ENCODE data around the gene ABL1. TPM values are rescaled to one million over a fixed set of nuclear protein-coding genes. Genes with fewer than 3 reads are reported as not detected.

The ABL1 gene
- polyA plus RNA-seq, 3 donors = 4.5 to 14.5 (median 8.0) TPM

DNA sequence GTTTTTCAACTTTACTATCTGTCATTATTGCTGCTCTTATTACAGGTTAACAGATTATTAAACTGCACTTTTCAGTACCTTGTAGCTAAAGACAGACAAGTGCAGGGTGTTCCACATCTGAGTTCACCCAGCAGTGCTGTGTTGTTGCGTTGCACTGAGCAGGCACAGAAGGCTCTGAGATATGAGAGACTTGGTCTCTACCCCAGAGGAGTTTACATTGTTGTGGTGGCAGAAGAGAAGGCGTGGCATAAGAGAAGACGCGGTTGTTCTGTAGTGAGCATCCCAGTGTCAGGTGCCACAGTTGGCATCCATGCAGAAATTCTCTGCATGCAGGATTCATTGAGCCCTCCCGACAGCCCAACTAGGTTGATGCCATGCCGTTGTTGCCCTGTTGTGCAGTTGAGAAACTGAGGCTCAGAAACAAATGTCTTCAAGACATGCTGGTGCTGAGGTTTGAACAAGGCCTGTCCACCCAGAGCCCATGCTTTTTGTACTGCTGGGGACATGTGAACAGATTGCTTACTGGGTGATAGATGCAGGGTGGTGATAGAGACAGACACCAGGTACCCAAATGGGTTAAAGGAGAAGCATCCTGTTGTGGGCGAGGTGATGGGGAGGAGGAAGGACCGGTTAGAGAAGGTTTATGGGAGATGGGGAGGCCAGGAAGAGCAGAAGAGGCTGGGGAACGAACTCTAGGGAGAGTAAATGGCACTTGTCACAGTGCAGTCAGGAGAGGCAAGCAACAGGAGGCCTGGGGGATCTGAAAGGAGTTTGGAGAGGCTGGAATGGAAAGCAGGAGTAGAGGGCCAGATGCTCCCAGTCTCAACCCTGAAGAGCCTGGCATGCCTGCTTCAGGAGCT is 8.2 kb downstream of the ABL1 start:
- H3K36me3 Mint-ChIP-seq = no peaks in the 10 kb centered on the region
- peaks cover 0 to 1% (median 1%) of the 10 kb centered on the region in 3 donors for H3K27me3 Mint-ChIP-seq (ENCODE audit: low read depth in 3 of 3)
- 93% methylated on average over 9 of the region's 9 CpGs for WGBS (ENCODE audit: insufficient coverage)
- H3K27ac ChIP-seq (ENCODE audit: low read depth in 1 of 2, low read length in 2 of 2) = no peak overlapping the region
- no peaks in the 10 kb centered on the region for H3K9me3 ChIP-seq (replicated peaks in 1 of 2; ENCODE audit: control insufficient read depth in 1 of 2, insufficient read depth in 1 of 2, low read length in 2 of 2)
- peaks cover 83% of the 10 kb centered on the region for H3K79me2 ChIP-seq (ENCODE audit: insufficient read depth, low read length)
- H3K4me3 Mint-ChIP-seq = no peak overlapping the region
- DNase-seq = no peak
- no peaks in the 10 kb centered on the region for H3K36me3 ChIP-seq (replicated peaks in 1 of 2; ENCODE audit: control insufficient read depth in 1 of 2, insufficient read depth in 2 of 2, low read length in 2 of 2)
- no peak overlapping the region for H3K4me2 ChIP-seq (replicated peaks; ENCODE audit: extremely low read depth, low read length, poor library complexity, severe bottlenecking)
- H3K4me3 ChIP-seq (replicated peaks in 1 of 3; ENCODE audit: low read depth in 2 of 3, low read length in 3 of 3) = no peak overlapping the region
- H3K9me3 Mint-ChIP-seq = peaks cover 0 to 3% (median 0%) of the 10 kb centered on the region in 7 donors
- intact Hi-C loops (cut with micrococcal nuclease) = no loop called here
- peaks cover 0 to 4% of the 10 kb centered on the region in 2 donors for H3K4me1 ChIP-seq (ENCODE audit: control insufficient read depth in 1 of 2, insufficient read depth in 2 of 2, low read length in 2 of 2)
- H3K27ac Mint-ChIP-seq = peak overlapping the region in 3 of 7 donors; percentile 29 to 65 (median 45)
- peaks cover 39% of the 10 kb centered on the region for H3K4me1 Mint-ChIP-seq
- no peak overlapping the region for H3K9ac ChIP-seq (ENCODE audit: insufficient read depth, low read length, poor library complexity, severe bottlenecking)
- TF ChIP-seq, protein P1, sequence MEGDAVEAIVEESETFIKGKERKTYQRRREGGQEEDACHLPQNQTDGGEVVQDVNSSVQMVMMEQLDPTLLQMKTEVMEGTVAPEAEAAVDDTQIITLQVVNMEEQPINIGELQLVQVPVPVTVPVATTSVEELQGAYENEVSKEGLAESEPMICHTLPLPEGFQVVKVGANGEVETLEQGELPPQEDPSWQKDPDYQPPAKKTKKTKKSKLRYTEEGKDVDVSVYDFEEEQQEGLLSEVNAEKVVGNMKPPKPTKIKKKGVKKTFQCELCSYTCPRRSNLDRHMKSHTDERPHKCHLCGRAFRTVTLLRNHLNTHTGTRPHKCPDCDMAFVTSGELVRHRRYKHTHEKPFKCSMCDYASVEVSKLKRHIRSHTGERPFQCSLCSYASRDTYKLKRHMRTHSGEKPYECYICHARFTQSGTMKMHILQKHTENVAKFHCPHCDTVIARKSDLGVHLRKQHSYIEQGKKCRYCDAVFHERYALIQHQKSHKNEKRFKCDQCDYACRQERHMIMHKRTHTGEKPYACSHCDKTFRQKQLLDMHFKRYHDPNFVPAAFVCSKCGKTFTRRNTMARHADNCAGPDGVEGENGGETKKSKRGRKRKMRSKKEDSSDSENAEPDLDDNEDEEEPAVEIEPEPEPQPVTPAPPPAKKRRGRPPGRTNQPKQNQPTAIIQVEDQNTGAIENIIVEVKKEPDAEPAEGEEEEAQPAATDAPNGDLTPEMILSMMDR (IDR thresholded peaks at IDR 0.05) = no peak
- no peak overlapping the region for H2AFZ ChIP-seq (ENCODE audit: insufficient read depth, low read depth, low read length, poor library complexity, severe bottlenecking)
- H3K27me3 ChIP-seq (ENCODE audit: control insufficient read depth in 2 of 2, insufficient read depth in 2 of 2, low read length in 2 of 2) = no peaks in the 10 kb centered on the region
- H4K20me1 ChIP-seq (ENCODE audit: insufficient read depth, low read length) = peaks cover 60% of the 10 kb centered on the region

DNA sequence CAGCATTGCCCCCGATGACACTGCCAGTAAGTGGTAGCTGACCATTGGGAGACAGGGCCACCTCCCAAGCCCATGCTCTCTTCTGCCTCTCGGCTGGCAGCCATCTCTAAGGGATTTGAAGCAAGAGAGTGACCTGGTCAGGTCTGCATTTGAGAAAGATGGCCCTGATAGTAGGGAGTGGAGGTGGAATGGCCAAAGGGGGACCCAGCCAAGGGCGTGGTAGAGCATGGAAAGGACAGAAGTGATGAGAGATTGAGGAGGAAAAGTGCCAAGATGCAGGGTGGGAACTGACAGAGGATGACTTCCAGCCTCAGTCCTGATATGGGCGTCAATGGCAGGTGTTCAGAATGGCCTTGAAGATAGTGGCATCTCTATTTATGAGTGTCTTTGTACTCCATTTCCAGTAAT is 9.0 kb downstream of the ABL1 start:
- H3K27ac Mint-ChIP-seq = no peak overlapping the region
- no peak for DNase-seq
- peaks cover 35% of the 10 kb centered on the region for H3K4me1 Mint-ChIP-seq
- peaks cover 81% of the 10 kb centered on the region for H3K79me2 ChIP-seq (ENCODE audit: insufficient read depth, low read length)
- H3K27me3 ChIP-seq (ENCODE audit: control insufficient read depth in 2 of 2, insufficient read depth in 2 of 2, low read length in 2 of 2) = no peaks in the 10 kb centered on the region
- H3K36me3 ChIP-seq (replicated peaks in 1 of 2; ENCODE audit: control insufficient read depth in 1 of 2, insufficient read depth in 2 of 2, low read length in 2 of 2) = no peaks in the 10 kb centered on the region
- WGBS (ENCODE audit: insufficient coverage) = 100% methylated on average over 3 of the region's 4 CpGs
- no peak overlapping the region for H3K4me3 ChIP-seq (replicated peaks in 1 of 3; ENCODE audit: low read depth in 2 of 3, low read length in 3 of 3)
- no peaks in the 10 kb centered on the region for H3K36me3 Mint-ChIP-seq
- no peak overlapping the region for H2AFZ ChIP-seq (ENCODE audit: insufficient read depth, low read depth, low read length, poor library complexity, severe bottlenecking)
- H3K27ac ChIP-seq (ENCODE audit: low read depth in 1 of 2, low read length in 2 of 2) = no peak overlapping the region
- H3K9ac ChIP-seq (ENCODE audit: insufficient read depth, low read length, poor library complexity, severe bottlenecking) = no peak overlapping the region
- TF ChIP-seq, protein P1 (IDR thresholded peaks at IDR 0.05) = no peak
- H3K4me1 ChIP-seq (ENCODE audit: control insufficient read depth in 1 of 2, insufficient read depth in 2 of 2, low read length in 2 of 2) = peaks cover 0 to 4% of the 10 kb centered on the region in 2 donors
- H3K4me2 ChIP-seq (replicated peaks; ENCODE audit: extremely low read depth, low read length, poor library complexity, severe bottlenecking) = no peak overlapping the region
- no peak overlapping the region for H3K4me3 Mint-ChIP-seq
- H4K20me1 ChIP-seq (ENCODE audit: insufficient read depth, low read length) = peaks cover 52% of the 10 kb centered on the region
- peaks cover 0 to 1% (median 1%) of the 10 kb centered on the region in 3 donors for H3K27me3 Mint-ChIP-seq (ENCODE audit: low read depth in 3 of 3)
- intact Hi-C loops (cut with micrococcal nuclease) = no loop called here
- H3K9me3 ChIP-seq (replicated peaks in 1 of 2; ENCODE audit: control insufficient read depth in 1 of 2, insufficient read depth in 1 of 2, low read length in 2 of 2) = no peaks in the 10 kb centered on the region
- peaks cover 0 to 3% (median 0%) of the 10 kb centered on the region in 7 donors for H3K9me3 Mint-ChIP-seq
